ENCODE results near the gene SUV39H1.

SUV39H1 gene

DNA sequence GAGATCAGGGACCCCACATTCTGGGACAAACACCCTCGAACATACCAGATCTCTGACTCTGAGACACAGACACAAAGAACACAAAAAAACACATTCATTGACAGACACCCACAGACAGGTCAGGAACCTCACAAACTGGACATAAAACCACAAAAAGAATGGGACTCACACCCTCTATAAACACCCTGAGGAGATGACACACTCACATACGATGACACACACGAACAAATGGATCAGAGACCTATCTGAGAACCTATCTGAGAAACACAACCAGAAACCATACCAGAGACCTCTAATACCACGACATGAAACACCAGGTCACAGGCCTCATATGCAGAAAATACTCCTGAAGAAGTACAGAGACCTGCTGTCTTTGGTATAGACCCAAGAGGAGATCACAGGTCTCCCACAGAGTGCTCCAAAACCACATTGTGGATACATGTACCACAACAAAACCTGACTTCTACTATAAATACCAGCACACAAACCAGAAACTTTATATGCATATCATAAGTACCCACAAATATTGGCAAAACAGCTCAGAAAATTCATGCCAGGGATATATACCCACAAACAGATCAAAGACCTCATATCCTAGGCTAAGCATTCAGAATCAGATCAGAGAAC, 19.5 kb downstream of the SUV39H1 start:
- DNase-seq: no peak

DNA sequence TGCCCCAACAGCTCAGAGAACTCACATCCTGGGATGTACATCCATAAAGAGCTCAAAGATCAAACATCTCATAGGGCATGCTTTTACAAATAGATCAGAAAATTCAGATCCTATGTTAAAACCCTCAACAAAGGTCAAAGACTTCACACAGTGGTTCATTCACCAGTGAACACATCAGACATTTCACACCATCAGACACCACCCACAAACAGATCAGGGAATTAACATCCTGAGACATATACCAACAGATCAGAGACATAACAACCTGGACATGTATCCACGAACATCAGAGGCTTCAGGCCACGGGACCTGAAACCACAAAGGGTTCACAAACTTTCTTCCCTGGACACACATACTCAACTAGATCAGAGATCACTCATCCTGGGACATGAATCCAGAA, 23.4 kb downstream of the SUV39H1 start:
- no peak for DNase-seq

DNA sequence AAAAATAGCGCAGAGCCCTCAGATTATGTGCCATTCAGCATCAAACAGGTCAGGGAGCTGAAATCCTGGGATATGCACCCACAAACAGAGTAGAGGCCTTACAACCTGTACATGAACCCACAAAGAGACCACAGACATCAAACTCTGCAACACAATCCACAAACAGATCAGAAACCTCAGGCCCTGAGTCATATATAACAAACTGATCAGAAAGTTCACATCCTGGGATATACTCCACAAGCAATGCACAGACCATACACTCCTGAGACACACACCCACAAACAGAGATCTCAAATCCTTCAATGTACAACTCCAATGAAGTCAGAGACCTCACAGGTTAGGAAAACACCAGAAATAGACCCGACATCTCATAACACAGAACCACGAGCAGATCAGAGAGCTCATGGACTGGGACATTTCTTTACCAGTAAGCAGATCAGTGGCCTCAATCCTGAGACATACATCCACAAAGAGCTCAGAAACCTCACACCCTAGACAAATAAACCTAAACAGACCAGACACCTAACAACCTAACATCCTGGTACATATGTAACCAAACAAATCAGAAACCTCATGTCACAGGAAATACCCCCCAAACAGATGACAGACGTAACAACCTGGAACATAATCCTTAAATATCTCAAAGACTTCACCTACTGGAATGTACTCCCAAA, 24.2 kb downstream of the SUV39H1 start:
- DNase-seq: no peak

DNA sequence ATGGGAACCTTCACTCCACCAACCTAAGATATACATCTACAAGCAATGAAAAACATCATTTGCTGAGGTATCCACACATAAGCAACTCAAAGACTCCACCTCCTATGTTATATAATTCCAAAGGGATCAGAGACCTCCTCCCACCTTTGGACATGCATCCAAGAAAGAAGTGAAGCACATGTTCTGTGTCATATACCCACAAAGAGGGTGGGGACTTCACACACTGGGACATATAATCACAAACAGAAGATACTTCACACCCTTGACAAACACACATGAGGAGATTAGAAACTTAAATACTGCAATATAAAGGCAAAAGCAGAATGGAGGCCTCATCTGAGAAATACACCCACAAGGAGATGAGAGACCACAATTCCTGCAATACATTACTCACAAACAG, 25.4 kb downstream of the SUV39H1 start:
- DNase-seq: no peak

DNA sequence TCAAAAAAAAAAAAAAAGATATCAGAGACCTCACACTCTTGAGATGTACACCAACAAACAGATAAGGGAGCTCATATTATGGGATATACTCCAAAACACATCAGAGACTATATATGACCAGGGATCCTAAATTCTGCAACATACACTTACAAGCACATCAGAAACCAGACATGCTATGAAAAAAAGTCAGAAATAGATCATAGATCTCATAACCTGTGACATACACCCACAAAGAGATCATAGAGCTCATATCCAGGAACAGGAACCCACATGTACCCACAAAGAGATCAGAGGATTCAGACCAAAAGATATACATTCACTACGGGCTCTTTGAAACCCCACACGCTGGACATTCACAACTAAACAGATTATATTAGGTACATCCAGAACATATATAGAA, 30.1 kb downstream of the SUV39H1 start:
- no peak for DNase-seq

DNA sequence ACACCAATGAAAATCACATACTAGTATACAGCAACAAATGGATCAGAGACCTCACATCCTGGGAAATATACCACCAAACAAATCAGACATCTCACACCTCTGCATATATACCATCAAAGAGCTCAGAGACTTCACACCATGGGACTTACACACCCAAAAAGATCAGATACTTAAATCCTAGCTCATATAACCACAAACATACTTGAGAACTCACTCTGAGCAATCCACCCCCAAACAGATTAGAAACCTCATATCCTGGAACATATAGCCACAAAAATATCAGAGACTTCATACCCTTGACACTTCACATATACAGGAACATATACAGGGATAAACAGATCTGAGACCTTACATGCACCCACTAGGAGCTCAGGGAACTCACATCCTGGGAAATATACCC, 32.1 kb downstream of the SUV39H1 start:
- DNase-seq: no peak

DNA sequence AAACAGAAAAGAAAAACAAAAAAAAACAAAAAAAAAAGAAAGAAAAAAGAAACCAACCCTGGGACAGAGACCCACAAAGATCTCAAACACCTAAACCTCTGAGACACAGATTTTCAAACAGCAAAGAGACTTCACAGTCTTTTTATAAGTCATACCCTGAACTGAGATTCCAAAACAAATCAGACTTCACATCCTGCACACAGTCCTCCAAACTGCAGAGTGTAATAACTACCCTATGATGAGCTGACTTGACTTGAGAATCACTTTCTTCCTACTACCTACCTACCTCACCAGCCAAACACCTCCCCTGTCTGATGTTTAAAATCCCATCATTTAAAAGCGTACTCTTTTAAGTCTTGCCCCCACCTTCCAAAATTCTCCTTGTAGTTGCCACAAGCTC, 39.8 kb downstream of the SUV39H1 start:
- no peak for DNase-seq

DNA sequence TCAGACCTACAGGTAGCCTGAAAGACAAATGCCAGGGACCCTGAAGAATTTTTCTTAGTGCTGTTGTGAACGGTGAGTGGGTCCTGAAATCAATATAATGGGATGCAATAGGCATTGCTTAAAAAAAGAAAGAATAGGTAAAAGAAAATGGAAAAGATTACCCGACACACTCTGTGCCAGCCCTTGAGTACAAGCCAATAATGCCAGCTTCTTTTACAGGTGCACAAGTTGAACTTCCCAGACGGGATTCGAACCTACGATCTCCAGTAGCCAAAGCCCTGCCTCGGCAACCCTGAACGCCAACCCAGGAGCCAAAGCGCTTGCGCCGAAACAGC, 40.3 kb downstream of the SUV39H1 start:
- no peak for DNase-seq

DNA sequence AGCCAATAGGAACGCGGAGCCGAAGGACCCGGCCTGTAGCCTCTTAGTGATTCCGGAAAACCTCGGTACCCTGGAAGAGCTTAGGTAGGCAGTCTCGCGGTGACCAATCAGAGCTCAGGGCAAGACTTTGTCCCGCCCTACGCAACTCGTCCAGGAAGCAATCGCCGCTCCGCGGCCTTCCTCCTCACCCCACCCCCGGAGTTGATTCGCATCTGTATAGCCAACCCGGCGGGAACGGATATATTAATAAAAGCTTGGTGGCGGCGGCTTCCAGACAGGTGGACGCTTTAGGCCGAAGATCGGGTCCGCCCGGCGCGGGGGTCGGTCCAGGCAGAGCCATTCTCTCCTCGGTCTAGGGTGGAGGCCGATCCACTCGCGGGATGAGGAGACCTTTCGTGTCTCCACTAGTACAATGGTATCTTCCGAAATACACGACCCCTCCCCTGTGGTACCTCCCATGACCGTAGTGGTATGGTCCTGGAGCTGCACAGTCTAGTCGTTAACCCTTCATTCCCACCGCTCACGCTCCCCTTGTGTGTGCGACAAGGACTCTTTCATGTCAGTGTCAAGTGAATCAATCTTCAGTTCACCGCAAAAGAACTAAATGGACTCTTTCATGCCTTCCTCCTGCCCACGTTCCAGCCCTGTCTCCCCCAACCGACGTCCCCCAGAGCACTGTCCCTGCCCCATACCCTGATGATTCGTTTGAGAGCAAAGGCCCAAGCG, 40.8 kb downstream of the SUV39H1 start:
- peak; percentile 97 for DNase-seq

DNA sequence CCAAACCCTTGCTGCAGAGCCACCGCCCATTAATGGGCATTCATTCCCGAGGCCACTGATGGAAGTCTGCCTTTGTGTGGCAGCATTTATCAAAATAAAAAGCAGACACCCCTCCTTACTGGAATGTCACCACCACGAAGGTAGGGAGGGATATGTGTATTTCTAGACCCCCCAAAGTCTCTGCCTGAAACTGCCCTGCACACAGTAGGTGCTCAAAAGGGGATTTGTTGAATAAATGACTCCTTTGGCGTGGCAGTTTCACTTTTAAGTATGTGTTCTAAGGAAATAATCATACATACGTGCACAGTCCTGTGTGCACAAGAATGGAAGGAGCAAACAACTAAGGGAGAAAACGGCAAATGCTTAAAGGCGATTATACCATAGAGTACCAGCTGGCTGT, 41.4 kb downstream of the SUV39H1 start:
- DNase-seq: no peak

DNA sequence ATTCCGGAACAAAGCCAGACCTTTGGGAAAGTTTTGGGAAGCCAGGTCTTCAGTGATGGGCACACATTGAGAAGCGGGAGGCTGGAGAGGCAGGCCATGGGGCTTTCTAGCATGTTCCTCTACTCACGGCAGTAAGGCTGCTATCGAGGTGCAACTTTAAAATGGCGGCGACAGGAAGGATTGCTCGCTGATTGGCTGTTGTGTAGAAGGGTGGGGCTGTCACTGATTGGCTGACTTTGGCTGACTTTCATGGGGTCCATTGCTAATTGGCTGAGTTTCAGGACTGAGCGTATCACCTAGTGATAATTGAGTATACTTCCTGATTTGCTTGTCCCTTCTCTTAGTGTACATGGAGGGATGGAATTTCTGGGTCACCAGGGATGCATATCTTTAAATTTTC, 45.3 kb downstream of the SUV39H1 start:
- no peak for DNase-seq

DNA sequence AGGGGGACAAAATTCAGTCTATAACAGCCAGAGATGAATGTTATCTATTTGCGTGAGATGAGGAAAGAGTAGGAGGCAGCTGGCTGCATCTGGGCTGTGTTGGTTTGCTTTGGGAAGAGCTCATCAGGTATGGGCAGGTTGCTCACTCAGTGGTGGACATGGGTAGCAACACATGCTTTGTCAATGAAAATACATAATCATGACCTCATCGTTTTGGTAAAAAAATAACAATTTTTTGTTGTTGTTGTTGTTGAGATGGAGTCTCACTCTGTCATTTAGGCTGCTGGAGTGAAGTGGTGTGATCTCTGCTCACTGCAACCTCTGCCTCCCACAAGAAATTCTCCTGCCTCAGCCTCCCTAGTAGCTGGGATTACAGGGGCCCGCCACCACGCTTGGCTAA, 48.7 kb downstream of the SUV39H1 start:
- DNase-seq: no peak

DNA sequence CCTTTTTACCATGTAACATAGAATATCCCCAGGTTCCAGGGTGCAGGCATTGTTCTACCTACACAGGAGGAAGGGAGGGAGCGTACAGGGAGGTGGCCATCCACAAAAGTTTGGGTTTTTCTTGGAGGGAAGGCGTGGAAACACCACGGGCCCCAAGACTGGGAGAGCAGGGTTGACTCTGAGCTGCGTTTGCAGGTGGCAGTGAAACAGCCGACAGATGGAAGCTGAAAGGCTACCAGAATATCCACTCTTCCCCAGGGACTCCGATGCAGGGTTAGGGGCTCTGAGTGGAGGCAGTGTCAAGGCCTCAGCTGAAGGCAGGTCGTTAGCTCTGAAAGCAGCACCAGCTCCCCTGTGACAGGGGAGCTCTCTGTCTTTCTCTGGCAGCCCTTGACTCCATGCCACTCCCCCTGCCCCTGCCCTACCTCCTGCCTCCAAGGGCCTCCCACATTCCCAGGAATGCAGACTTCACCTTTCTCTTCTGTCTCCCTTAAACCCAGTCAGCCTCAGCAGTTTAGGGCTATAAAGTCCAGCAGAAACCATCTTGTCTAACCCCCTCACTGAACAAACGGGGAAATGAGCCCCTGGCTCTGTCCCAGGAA, 51.0 kb downstream of the SUV39H1 start:
- no peak for DNase-seq

DNA sequence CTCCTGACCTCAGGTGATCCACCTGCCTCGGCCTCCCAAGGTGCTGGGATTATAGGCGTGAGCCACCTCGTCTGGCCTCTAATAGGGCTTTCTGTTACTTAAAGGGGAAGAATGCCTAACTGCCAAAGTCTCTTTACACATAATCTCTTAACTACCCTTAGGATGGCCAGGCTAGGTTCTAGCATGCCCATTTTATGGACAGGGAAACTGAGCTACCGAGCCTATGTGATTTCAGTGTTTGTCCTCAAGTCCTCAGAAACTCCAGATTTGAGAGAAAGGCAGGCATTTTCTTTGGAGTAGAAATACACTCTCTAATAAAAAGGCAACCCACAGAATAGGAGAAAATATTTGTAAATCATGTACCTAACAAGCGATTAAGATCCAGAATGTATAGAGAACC, 52.6 kb downstream of the SUV39H1 start:
- no peak for DNase-seq

DNA sequence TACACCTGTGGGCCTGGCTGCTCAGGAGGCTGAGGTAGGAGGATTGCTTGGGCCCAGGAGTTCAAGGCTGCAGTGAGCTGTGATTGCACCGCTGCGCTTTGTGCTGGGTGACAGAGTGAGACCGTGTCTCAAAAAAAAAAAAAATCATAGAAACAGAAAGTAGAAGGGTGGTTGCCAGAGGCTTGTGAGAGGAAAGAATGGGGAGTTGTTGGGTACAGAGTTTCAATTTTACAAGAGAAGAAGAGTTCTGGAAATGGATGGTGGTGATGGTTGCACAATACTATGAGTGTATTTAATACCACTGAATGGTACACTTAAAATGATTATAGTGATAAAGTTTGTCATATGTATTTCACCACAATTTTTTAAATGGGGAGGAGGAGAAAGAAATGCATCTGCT, 54.8 kb downstream of the SUV39H1 start:
- no peak for DNase-seq

DNA sequence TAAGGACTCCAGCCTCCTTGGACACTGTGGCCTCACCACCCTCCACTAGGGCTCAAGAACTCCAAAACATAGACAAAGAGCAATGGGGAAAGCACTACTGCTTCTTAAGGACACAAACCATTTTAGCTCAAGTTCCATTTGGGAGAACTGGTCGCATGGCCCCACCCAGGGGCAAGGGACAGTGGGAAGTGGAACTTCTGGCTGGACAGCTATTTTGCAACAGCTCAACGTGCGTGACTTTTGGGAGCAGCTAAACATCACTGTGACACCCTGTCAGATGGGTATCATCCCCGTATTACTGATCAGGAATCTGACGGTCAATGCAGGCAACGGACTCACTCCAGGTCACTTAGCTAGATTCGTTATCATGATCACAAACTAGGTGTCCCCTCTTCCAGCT, 56.0 kb downstream of the SUV39H1 start:
- no peak for DNase-seq

DNA sequence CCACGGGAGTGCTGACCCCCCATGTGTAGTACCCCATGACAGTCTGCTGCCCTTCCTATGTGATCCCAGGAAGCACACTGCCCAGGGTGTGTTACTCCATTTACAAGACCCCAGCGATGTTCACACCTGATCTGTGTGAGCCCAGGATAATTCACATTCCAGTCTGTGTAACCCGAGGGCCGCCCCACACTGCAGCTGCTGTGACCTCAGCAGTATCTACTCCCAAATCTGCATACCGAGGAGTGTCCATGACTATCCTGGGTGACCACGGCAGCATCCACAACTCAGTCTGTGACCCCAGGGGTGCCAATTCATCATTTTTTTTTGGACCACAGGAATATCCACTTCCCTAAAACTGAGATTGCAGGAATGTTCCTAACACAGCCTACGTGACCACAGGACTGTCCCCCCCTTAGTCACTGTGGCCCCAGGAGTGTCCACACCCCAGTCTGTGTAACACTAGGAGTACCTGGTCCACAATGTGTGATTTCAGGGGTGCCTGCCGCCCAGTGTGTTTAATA, 57.2 kb downstream of the SUV39H1 start:
- no peak for DNase-seq

DNA sequence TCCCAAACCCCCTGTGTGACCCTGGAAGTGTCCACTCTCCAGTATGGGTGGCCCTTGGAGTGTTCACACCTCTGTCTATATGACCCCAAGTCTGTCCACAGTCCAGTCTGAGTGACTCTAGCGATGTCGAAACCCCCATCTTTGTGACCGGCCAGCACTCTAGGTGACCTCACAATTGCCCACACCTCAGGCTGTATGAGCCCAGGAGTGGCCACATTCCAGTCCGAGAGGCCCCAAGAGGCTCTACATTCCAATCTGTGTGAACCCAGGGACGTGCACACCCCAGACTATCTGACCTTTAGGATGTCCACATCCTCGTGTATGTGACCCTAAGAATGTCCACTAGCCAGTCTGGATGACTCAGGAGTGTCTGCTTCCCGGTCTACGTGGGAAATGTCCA, 57.7 kb downstream of the SUV39H1 start:
- no peak for DNase-seq
